Measurements from ENCODE around the gene ZBTB20.
"Not testable (repeated sequence)": the region's sequence is repeated elsewhere in the genome, so short reads cannot be mapped to it uniquely, and the experiment has no call there.

The ZBTB20 gene

DNA sequence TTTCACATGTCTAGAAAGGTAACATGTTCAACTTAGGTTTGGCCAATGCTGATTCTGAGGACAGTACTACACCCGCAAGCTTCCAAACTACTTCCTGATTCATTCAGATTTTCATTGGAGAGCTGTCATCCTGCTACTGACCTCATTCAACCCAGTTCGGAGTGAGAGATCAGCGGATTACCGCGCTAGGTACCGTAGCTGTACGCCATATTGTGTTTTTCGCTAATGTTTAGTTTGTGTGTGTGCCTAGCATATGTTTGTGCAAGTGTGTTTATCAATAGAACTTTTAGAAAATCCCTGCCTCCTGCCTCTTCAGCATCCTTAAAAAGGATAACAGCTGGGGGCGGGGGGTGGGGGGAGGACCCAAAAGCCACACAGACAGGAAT is 1.1 kb downstream of the ZBTB20 start:
- peak; percentile 23 to 29 for DNase-seq

DNA sequence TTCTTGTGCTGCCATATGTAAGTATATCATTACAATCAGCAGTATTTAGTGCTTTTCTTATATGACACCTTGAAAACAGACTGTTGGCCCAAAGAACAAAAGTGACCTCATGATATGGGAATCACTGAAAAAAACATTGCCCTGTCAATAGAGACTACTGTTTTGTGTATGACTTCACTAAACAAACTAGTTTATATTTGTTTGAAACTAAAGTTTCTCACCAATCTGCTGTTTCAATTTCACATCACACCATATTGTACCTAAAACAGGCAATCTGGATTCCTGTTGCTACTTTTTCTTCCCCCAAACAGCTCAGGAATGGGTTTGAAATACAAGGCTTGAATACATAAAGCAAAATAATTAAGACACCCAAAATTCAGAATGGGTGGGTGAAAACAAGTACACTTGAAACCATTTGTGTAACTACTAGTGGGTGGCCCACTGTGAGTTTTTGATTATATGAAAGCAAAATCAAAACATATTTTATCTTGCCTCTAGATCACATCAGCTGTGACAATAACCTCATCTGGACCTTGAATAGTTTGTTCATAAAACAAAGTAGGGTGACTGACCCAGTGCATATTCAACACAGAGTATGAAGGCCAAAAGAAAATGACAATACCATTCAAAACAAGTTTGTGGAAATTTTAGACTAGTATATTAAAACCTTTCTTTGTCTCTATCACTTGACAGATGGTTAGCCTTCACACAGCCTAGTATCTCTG is 5.9 kb downstream of the ZBTB20 start:
- no peak for DNase-seq

DNA sequence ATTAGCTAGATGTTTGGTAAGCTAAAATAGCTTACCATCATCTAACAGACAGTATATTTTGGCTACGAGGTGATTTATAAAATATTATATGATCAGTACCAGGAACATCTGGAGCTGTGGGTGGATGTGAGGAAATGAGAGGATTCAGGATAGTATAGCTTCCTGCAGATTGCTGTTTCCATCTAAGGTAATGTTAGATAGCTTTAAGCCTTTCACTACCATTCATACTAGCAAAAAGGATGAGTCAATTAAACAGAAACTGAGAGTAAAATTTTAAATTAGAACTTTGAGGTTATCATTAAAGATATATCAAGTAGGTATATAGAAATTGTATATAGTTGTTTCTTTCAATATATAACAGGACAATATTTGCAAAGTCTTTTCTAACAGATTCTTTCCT is 8.0 kb downstream of the ZBTB20 start:
- no peak for DNase-seq

- no peak for DNase-seq
Measured at GRCh38 chr3:115134648-115135347, 12.3 kb downstream of the ZBTB20 start.

DNA sequence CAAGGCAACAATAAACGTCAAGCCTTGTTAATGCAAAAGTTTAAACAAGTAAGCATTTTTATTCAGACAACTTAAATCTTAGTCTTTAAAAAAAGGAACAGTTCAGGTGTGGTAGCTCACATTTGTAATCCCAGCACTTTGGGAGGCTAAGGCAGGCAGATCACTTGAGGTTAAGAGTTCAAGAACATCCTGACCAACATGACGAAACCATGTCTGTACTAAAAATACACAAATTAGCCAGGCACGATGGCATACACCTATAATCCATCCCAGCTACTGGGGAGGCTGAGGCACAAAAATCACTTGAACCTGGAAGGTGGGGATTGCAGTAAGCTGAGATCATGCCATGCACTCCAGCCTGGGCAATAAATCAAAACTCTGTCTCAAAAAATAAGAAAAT is 19.9 kb downstream of the ZBTB20 start:
- no peak for DNase-seq

GRCh38 chr3:115120597-115120996 is 26.5 kb downstream of the ZBTB20 start:
- no peak for DNase-seq

DNA sequence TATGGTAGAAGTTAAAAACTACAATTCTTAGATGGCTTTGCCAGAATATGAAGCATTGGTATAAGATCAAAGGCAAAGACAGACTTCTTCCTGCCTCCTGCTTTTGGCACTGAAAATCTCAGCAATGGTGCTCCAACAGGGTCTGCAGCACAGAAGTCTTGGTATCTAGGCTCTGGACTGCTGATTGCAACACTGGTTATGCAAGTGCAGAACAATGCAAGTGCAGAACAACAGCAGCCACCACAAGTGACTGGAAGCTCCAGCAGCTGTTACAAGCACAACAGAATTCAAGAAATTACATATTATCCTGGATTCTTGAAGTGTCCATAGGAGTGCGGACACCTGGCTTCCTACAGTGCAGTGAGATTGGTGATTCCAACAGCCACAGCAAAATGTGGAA is 33.7 kb downstream of the ZBTB20 start:
- no peak for DNase-seq

GRCh38 chr3:115111632-115112031 is 35.5 kb downstream of the ZBTB20 start:
- no peak for DNase-seq

DNA sequence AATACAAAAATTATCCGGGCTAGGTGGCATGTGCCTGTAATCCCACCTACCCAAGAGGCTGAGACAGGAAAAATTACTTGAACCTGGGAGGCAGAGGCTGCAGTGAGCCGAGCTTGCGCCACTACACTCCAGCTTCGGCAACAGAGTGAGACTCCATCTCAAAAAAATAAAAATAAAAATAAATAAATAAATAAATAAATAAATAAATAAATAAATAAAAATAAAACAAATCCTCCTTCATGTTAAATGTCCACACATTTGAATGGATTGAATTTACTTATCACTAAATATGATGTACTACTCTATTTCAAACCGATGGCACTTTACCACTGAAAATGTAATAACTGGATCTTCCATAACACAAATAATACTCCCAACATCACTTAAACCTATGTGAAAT is 36.3 kb downstream of the ZBTB20 start:
- DNase-seq = no peak

GRCh38 chr3:115110066-115110465 is 37.0 kb downstream of the ZBTB20 start:
- DNase-seq = not testable (repeated sequence)

GRCh38 chr3:115108614-115109013 is 38.5 kb downstream of the ZBTB20 start:
- DNase-seq = no peak

DNA sequence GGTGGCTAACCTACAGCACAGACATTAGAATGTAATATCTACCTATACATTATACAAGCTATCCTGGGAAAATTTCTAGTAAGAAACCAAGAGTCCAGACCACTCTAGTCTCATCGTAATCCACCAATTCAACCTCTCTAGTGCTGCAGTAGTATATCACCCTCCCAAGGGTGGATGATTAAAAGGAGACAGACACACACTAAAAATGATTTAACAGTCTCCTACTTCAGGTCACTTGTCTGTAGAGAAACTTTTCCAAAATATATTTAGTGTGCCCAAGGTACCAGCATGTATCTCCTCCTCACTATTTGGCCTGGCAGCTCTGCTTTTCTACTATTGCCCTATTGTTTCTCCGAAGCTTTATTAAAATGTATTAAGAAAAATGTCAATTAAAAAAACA is 45.0 kb downstream of the ZBTB20 start:
- no peak for DNase-seq

DNA sequence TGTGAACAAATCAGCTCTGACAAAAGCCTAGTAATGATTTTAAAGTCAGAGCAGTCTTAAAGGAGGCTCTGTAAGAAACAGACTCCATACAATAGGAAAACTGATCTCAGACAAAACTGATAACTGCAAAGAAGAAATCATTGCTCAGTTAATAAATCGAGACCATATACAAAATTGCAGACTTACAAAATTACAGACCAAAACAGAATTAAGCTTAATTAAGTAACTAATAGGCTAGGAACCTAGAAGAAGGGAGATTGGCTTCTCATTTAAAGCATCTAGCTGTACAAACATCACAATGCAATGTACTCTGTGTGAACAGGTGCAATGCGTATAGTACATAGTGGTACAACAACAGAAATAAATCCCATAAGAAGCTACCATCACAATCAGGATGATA is 46.3 kb downstream of the ZBTB20 start:
- DNase-seq = no peak

GRCh38 chr3:115099986-115100571 is 47.0 kb downstream of the ZBTB20 start:
- peak; percentile 5 to 27 for DNase-seq

DNA sequence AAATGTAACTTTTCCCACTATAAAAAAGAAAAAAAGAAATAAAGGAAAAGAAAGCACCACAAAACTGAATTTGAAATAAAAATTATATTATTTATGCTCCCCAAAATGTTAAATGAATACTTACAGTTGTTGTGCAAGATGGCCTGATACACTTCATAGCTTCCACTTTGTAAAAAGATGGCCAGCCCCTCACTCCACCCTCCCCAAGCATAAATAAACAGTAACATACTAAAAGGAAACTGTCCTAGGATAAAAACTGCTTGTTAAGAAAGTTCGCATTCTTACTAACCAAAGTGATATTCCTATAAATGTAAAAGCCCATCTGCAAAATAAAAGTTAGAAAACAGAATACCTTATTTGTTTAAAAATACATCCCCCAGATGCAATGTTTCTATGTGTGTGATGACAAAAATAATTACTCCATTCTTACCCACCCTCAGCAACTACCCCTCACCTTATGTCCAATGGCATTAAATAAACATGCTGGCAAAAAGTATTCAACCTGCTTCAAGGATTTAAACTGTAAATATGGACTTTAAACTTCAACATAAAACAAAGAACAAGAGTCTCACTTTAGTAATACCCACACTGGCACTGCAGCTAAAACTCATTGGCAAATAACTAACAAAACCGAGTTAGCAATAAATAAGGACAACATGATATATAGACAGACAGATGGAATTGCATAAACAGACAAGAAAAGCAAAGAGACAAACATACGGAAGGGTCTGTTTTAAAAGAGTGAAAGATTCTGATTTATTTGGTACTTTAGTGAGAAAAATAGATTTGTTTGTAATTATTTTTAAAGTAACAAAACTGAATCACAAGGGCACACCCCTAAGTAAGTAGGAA is 47.7 kb downstream of the ZBTB20 start:
- no peak for DNase-seq

- DNase-seq = no peak
Measured at GRCh38 chr3:115098354-115099073, 48.6 kb downstream of the ZBTB20 start.

DNA sequence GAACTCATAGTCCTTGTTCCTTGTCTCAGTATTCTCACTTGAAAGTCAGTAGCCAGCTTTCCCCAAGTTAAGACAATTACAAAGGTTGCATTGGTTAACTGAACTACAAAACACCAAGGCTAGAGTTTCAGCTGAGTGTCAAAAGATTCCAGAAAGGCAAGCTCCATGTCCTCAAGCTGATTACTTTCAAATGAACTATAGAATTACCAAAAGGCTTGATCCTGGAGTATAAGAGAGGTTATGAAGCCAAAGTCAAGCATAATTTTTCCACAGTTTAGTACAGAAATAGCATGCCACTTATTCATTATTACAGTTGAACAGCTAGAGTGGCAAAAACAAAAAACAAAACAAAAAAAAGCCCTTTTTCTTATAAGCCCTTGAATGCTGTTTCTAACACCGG is 51.9 kb downstream of the ZBTB20 start:
- DNase-seq = no peak

DNA sequence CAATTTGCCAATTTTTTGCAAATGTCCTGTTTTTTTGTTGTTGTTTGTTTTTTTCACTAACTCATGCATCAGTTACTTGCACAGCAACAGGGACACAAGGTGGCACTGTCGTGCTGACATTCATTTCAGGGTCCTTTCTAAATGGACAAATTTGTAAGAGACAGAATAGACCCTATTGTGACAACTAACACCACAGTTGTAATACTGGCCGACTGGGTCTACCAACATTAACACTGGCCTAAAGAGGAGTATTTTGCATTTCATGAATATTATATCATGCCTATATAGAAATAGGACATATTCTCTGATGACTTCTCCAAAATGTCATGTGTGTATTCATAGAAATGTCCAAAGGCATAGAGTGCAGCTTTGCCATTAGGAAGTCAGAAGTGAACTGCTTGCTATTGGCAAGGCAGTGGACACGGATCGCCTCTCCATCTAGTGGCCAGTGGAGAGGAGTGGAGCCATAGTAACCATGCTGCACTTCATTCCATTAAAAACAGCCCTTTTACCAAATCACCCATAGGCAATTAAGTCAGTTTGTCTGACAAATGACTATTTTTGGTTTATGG is 54.8 kb downstream of the ZBTB20 start:
- DNase-seq = peak; percentile 47 to 64

DNA sequence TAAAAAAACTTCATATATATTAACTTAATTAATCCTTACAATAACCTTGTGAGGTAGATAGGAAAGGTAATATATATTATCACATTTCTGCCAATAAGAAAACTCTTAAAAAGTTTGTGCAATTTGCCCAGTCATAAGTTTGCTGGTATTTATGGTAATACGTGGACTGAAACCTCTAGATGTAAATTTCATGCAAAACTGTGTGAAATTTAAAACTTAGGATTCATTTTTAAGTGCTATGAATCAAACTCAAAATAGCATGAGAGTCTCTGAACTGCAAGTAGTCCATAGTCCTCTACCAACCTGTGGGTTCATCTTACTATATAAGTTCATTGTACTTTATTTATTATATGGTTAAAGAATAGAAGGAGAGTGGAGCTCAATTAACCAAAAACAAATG is 56.4 kb downstream of the ZBTB20 start:
- DNase-seq = no peak

DNA sequence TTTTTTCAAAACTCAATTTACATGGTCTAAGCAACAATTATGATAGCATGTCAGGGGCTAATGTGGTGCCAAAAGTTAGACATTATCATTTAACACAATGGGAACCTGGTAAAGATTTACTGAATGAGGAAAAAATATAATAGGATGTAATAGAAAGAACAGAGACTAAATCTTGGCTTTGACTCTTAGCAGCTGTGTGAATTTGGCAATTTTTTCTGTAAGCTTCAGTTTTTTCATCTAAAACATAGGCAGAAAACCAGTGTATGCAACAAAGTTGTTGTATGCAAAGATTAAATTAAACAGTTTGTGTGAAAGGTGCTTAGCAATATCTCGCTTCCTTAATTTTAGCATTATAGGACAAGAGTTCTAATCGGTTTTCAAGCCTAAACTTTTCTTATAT is 57.6 kb downstream of the ZBTB20 start:
- no peak for DNase-seq

GRCh38 chr3:115087512-115087911 is 59.6 kb downstream of the ZBTB20 start:
- no peak for DNase-seq

DNA sequence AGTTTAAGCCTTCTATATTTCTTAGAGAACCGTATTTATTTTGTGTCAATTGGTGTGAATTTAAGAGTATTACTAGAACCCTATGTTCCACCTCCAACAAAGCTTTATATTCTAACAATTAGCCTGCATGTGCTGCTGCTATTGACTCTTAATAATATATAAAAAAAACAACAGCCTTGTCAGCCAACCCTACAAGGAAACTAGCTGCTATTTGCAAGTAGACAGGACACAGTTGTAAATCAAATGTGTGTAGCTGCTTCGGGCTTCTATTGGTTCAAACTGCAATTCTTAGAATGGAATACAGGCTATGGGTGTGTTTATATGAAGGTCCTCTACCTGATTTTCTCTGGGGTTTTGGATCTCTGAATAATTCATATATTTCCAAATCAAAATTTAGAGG is 60.7 kb downstream of the ZBTB20 start:
- no peak for DNase-seq
